ENCODE measurements around the gene CCL28. TPM values are rescaled to one million over a fixed set of nuclear protein-coding genes. Genes with fewer than 3 reads are reported as not detected.

The CCL28 gene
- total and polyA plus RNA-seq, 4 donors, result 3.5 to 7.7 (median 6.7) TPM

DNA sequence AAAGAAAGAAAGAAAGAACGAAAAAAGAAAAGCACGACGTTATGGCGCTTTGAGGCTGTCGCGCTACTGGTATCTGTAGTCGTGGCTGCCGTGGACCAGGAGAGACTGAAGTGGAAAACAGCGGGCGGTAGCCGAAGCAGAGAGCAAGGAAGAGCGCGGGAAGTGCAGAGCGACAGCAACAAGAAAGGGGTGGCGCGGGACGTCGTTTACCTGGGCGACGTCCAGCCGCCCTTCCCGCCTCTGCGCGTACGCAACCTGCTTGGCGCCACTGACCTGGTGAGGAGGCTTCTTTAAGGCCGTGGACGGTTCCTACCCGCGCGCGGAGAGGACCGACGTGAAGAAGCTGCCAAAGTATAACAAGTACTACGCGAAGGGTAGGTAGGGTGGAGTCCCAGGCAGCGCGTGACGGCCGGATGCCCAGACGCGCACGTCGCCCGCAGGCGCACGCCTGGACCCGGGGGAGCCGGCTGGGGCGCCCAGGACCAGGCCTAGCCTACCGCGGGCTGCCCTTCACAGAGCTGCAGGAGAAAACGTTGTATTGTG, 15.4 kb downstream of the CCL28 start:
- DNase-seq (peak; percentile 29 to 43 (median 31)), ATAC-seq (ENCODE audit: insufficient read depth, low FRiP score) (peak; percentile 91)
- Histone ChIP-seq H3K36me3 (ENCODE audit: control insufficient read depth in 4 of 4, insufficient read depth in 4 of 4, low read length in 4 of 4) (no peaks in the 10 kb centered on the region), H3K9ac (ENCODE audit: insufficient read depth in 1 of 2, low read length in 2 of 2) (no peak overlapping the region), H3K4me1 (ENCODE audit: control insufficient read depth in 5 of 5, insufficient read depth in 5 of 5, low read length in 5 of 5) (peaks cover 0 to 6% (median 0%) of the 10 kb centered on the region in 5 donors), H3K27ac (ENCODE audit: low read depth in 1 of 2, low read length in 1 of 2) (peak overlapping the region in 1 of 2 donors; percentile 59), H3K27me3 (ENCODE audit: control insufficient read depth in 3 of 3, insufficient read depth in 3 of 3, low read length in 2 of 3) (peaks cover 0 to 56% (median 32%) of the 10 kb centered on the region in 3 donors), H3K9me3 (ENCODE audit: control insufficient read depth in 4 of 4, insufficient read depth in 3 of 4, low read length in 3 of 4) (no peaks in the 10 kb centered on the region), H3K4me3 (peak overlapping the region; percentile 39)
- 3 to 4% methylated on average over 53 of the region's 53 CpGs for WGBS, 2 donors
- TF ChIP-seq CTCF (IDR thresholded peaks at IDR 0.05; ENCODE audit: control extremely low read depth, extremely low read depth), result no peak

- ATAC-seq (ENCODE audit: insufficient read depth, low FRiP score), result no peak
- Histone ChIP-seq H3K4me1 (ENCODE audit: control insufficient read depth in 5 of 5, insufficient read depth in 5 of 5, low read length in 5 of 5) (no peaks in the 10 kb centered on the region), H3K27ac (ENCODE audit: low read depth in 1 of 2, low read length in 1 of 2) (no peak overlapping the region), H3K9me3 (ENCODE audit: control insufficient read depth in 4 of 4, insufficient read depth in 3 of 4, low read length in 3 of 4) (no peaks in the 10 kb centered on the region), H3K4me3 (no peak overlapping the region), H3K9ac (ENCODE audit: insufficient read depth in 1 of 2, low read length in 2 of 2) (no peak overlapping the region), H3K27me3 (ENCODE audit: control insufficient read depth in 3 of 3, insufficient read depth in 3 of 3, low read length in 2 of 3) (peaks cover 0 to 44% (median 4%) of the 10 kb centered on the region in 3 donors), H3K36me3 (ENCODE audit: control insufficient read depth in 4 of 4, insufficient read depth in 4 of 4, low read length in 4 of 4) (peaks cover 0 to 3% (median 0%) of the 10 kb centered on the region in 4 donors)
- 73 to 79% methylated on average over 1 of the region's 1 CpG for WGBS, 2 donors
- TF ChIP-seq CTCF (IDR thresholded peaks at IDR 0.05; ENCODE audit: control extremely low read depth, extremely low read depth), result no peak
- no peak for DNase-seq
These were observed 21.7 kb downstream of the CCL28 start for GRCh38 chr5:43390471-43390870.

DNA sequence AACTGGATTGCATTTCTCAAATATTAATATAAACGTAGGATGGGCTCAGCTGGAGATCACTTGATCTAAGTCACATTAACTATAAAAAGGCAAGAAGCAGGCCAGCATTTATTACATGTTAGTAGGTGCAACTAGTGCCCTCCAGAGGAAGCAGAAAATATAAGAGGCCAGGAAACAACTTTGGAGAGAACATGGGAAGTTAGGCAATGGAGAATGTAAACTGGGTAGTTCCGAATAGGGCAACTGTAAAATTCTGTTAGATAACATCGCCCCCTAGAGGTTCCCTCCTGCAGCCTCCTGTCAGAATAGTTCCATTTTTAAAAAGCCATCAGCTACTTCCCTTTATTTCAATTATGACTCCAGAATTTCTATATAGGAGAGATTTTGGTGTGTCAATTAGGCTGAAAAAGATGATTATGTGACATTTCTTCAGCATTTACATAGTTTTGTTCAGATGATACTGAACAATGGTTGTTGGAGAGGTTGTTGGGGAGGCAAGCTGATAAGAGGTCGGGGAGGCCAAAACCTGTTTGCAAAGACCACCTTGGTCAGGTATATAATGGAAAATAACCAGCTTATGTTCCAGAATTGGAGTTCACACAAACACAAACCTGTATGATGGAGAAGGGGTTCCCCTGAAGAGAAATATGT, 22.4 kb downstream of the CCL28 start:
- Histone ChIP-seq H3K4me1 (ENCODE audit: control insufficient read depth in 5 of 5, insufficient read depth in 5 of 5, low read length in 5 of 5) (no peaks in the 10 kb centered on the region), H3K9me3 (ENCODE audit: control insufficient read depth in 4 of 4, insufficient read depth in 3 of 4, low read length in 3 of 4) (no peaks in the 10 kb centered on the region), H3K36me3 (ENCODE audit: control insufficient read depth in 4 of 4, insufficient read depth in 4 of 4, low read length in 4 of 4) (peaks cover 0 to 3% (median 0%) of the 10 kb centered on the region in 4 donors), H3K27ac (ENCODE audit: low read depth in 1 of 2, low read length in 1 of 2) (no peak overlapping the region), H3K4me3 (no peak overlapping the region), H3K27me3 (ENCODE audit: control insufficient read depth in 3 of 3, insufficient read depth in 3 of 3, low read length in 2 of 3) (peaks cover 0 to 42% (median 2%) of the 10 kb centered on the region in 3 donors), H3K9ac (ENCODE audit: insufficient read depth in 1 of 2, low read length in 2 of 2) (no peak overlapping the region)
- peak; percentile 52 for TF ChIP-seq CTCF (IDR thresholded peaks at IDR 0.05; ENCODE audit: control extremely low read depth, extremely low read depth)
- 29 to 33% methylated on average over 4 of the region's 4 CpGs for WGBS, 2 donors
- ATAC-seq (ENCODE audit: insufficient read depth, low FRiP score), result peak; percentile 93
- DNase-seq, result peak; percentile 77 to 95 (median 93)
